ENCODE results near the gene CELA1. TPM values are rescaled to one million over a fixed set of nuclear protein-coding genes. Genes with fewer than 3 reads are reported as not detected.
"Not testable (repeated sequence)": the region's sequence is repeated elsewhere in the genome, so short reads cannot be mapped to it uniquely, and the experiment has no call there.

Gene CELA1
- total RNA-seq, 1 donor from 2014 or later = 0.16 TPM

- intact Hi-C loops (cut with micrococcal nuclease) = loop anchor here (5.0 to 10.0 kb wide), 4 partner anchors 54 to 296 kb away; partner anchors contain the start of genes CSRNP2, POU6F1 and SLC11A2
These were observed 25.7 kb downstream of the CELA1 start for GRCh38 chr12:51320695-51321320.

- intact Hi-C loops (cut with micrococcal nuclease) = loop anchor here (5.0 to 10.0 kb wide), 4 partner anchors 53 to 296 kb away; partner anchors contain the start of genes CSRNP2, POU6F1 and SLC11A2
These were observed 26.2 kb downstream of the CELA1 start for GRCh38 chr12:51320311-51320694.

GRCh38 chr12:51318846-51319599 lies 27.5 kb downstream of the CELA1 start:
- intact Hi-C loops (cut with micrococcal nuclease) = loop anchor here (1.0 kb wide), 1 partner anchor 8 kb away; no protein-coding TSS in a partner anchor

GRCh38 chr12:51318057-51318806 lies 28.2 kb downstream of the CELA1 start:
- intact Hi-C loops (cut with micrococcal nuclease) = not testable (repeated sequence)

- intact Hi-C loops (cut with micrococcal nuclease) = no loop called here
These were observed 35.1 kb downstream of the CELA1 start for GRCh38 chr12:51311389-51311788.

- intact Hi-C loops (cut with micrococcal nuclease) = no loop called here
These were observed 38.6 kb downstream of the CELA1 start for GRCh38 chr12:51307655-51308593.

GRCh38 chr12:51306507-51306906 lies 40.0 kb downstream of the CELA1 start:
- intact Hi-C loops (cut with micrococcal nuclease) = no loop called here

GRCh38 chr12:51300768-51301167 lies 45.7 kb downstream of the CELA1 start:
- intact Hi-C loops (cut with micrococcal nuclease) = not testable (repeated sequence)

GRCh38 chr12:51295651-51296050 lies 50.8 kb downstream of the CELA1 start:
- intact Hi-C loops (cut with micrococcal nuclease) = no loop called here

GRCh38 chr12:51294097-51294496 lies 52.4 kb downstream of the CELA1 start:
- intact Hi-C loops (cut with micrococcal nuclease) = not testable (repeated sequence)

GRCh38 chr12:51293696-51294095 lies 52.8 kb downstream of the CELA1 start:
- intact Hi-C loops (cut with micrococcal nuclease) = no loop called here

- intact Hi-C loops (cut with micrococcal nuclease) = not testable (repeated sequence)
These were observed 54.6 kb downstream of the CELA1 start for GRCh38 chr12:51291603-51292513.

GRCh38 chr12:51285843-51286242 lies 60.6 kb downstream of the CELA1 start:
- intact Hi-C loops (cut with micrococcal nuclease) = no loop called here

GRCh38 chr12:51281202-51281924 lies 65.1 kb downstream of the CELA1 start:
- intact Hi-C loops (cut with micrococcal nuclease) = no loop called here

Other genes starting within 250 kb of the CELA1 start
- 41.1 and 44.1 TPM in 2 replicates for gene TFCP2, start 173.5 kb downstream of the CELA1 start, total RNA-seq
- 2.0 and 2.6 TPM in 2 replicates for gene POU6F1, start 128.6 kb downstream of the CELA1 start, total RNA-seq
- gene DAZAP2, start 107.9 kb downstream of the CELA1 start, total RNA-seq = 215 and 219 TPM in 2 replicates
- 1.5 and 2.0 TPM in 2 replicates for gene SMAGP, start 76.3 kb downstream of the CELA1 start, total RNA-seq
- gene BIN2, start 22.5 kb downstream of the CELA1 start, total RNA-seq = 173 TPM in 2 replicates
- gene GALNT6, start 44.7 kb upstream of the CELA1 start, total RNA-seq = 24.8 and 26.6 TPM in 2 replicates
- gene SLC4A8, start 78.2 kb upstream of the CELA1 start, total RNA-seq = 10.4 and 10.8 TPM in 2 replicates
- 0.64 and 0.84 TPM in 2 replicates for gene SCN8A, start 244.6 kb upstream of the CELA1 start, total RNA-seq

Measured in T-helper 2 cell treated with Interferon-gamma antibody and Interleukin-4, amounts not matched to agents 100 ng/mL and 5 ng/mL, for 36 hours (primary cell).